HepG2 (cell line): ENCODE results near the gene FBLL1. TPM values are rescaled to one million over a fixed set of nuclear protein-coding genes. Genes with fewer than 3 reads are reported as not detected.

Source experiments
- BORCS8-MEF2B ChIP-seq: sonication (generic); formaldehyde crosslinking; IDR thresholded peaks from 2 replicates; pipeline ENCODE4 v1.8.0; 2022; ENCODE audit warnings: mild to moderate bottlenecking, missing genetic modification reagents
- GMEB1 ChIP-seq: sonication (generic); formaldehyde crosslinking; IDR thresholded peaks from 2 replicates; pipeline ENCODE4 v1.5.1; 2020; ENCODE audit warnings: missing genetic modification reagents, mild to moderate bottlenecking, borderline replicate concordance
- IKZF4 ChIP-seq: sonication (generic); formaldehyde crosslinking; IDR thresholded peaks from 2 replicates; pipeline ENCODE4 v1.5.1; 2020; ENCODE audit warnings: borderline replicate concordance, mild to moderate bottlenecking, low read depth, missing genetic modification reagents; ENCODE audit errors: not compliant biosample characterization
- KDM3A ChIP-seq: IDR thresholded peaks from 2 replicates; pipeline ENCODE4 v1.6.1; 2018; ENCODE audit warnings: low read depth, missing compliant biosample characterization
- MAFF ChIP-seq: IDR thresholded peaks from 2 replicates; pipeline ENCODE4 v1.6.1; 2011; ENCODE audit warnings: low read depth, low read length, improper control_type of control experiment
- MIER2 ChIP-seq: IDR thresholded peaks from 2 replicates; pipeline ENCODE4 v1.6.1; 2016; ENCODE audit warnings: missing biosample characterization, missing genetic modification reagents
- MTERF4 ChIP-seq: sonication (generic); formaldehyde crosslinking; IDR thresholded peaks from 2 replicates; pipeline ENCODE4 v1.8.0; 2023; ENCODE audit warnings: mild to moderate bottlenecking, missing genetic modification reagents
- NFRKB ChIP-seq: fragments of 450-650 bp; IDR thresholded peaks from 2 replicates; pipeline ENCODE4 v1.6.1; 2017
- PBX2 ChIP-seq: IDR thresholded peaks from 2 replicates; pipeline ENCODE4 v1.6.1; 2016; ENCODE audit warnings: control low read depth
- POLR2G ChIP-seq: fragments of 200-400 bp; formaldehyde crosslinking; IDR thresholded peaks from 2 replicates; pipeline ENCODE4 v1.6.1; 2018; ENCODE audit warnings: mild to moderate bottlenecking, low read depth, low read length, moderate library complexity
- SETDB1 ChIP-seq: sonication (generic); formaldehyde crosslinking; IDR thresholded peaks from 2 replicates; pipeline ENCODE4 v1.5.1; 2020; ENCODE audit warnings: missing genetic modification reagents, mild to moderate bottlenecking, borderline replicate concordance
- SRSF4 ChIP-seq: fragments of 200-400 bp; formaldehyde crosslinking; IDR thresholded peaks from one replicate; pipeline ENCODE4 v1.6.1; 2018; ENCODE audit warnings: mild to moderate bottlenecking, low read depth, low read length, moderate library complexity; ENCODE audit not compliant: poor library complexity, severe bottlenecking
- TFDP1 ChIP-seq: IDR thresholded peaks from 2 replicates; pipeline ENCODE4 v1.6.1; 2016; ENCODE audit warnings: missing compliant biosample characterization, missing genetic modification reagents, borderline replicate concordance
- TMF1 ChIP-seq: sonication (generic); formaldehyde crosslinking; IDR thresholded peaks from 2 replicates; pipeline ENCODE4 v1.8.1; 2022; ENCODE audit warnings: low read depth, missing genetic modification reagents
- U2AF1 ChIP-seq: fragments of 200-400 bp; formaldehyde crosslinking; optimal IDR thresholded peaks from 2 replicates; pipeline ENCODE3; 2017; ENCODE audit warnings: mild to moderate bottlenecking, low read depth, low read length
- ZBTB7B ChIP-seq: sonication (generic); formaldehyde crosslinking; IDR thresholded peaks from 2 replicates; pipeline ENCODE4 v1.4.0; 2020; ENCODE audit warnings: missing genetic modification reagents
- ZFX ChIP-seq: sonication (generic); formaldehyde crosslinking; IDR thresholded peaks from 2 replicates; pipeline ENCODE4 v1.4.0; 2020; ENCODE audit warnings: mild to moderate bottlenecking, low read depth, missing genetic modification reagents, moderate library complexity
- ZNF230 ChIP-seq: sonication (generic); formaldehyde crosslinking; IDR thresholded peaks from 2 replicates; pipeline ENCODE4 v1.4.0; 2020; ENCODE audit warnings: mild to moderate bottlenecking, missing genetic modification reagents
- ZNF275 ChIP-seq: sonication (generic); formaldehyde crosslinking; IDR thresholded peaks from 2 replicates; pipeline ENCODE4 v1.8.0; 2022; ENCODE audit warnings: missing genetic modification reagents, mild to moderate bottlenecking, inconsistent platforms, borderline replicate concordance
- ZNF343 ChIP-seq: sonication (generic); formaldehyde crosslinking; IDR thresholded peaks from 2 replicates; pipeline ENCODE4 v1.4.0; 2020; ENCODE audit warnings: mild to moderate bottlenecking, missing genetic modification reagents
- ZNF431 ChIP-seq: sonication (generic); formaldehyde crosslinking; IDR thresholded peaks from 2 replicates; pipeline ENCODE4 v1.9.0; 2022; ENCODE audit warnings: missing genetic modification reagents, low read depth, mild to moderate bottlenecking, borderline replicate concordance
- ZNF468 ChIP-seq: sonication (generic); formaldehyde crosslinking; IDR thresholded peaks from 2 replicates; pipeline ENCODE4 v1.8.0; 2022; ENCODE audit warnings: mild to moderate bottlenecking, moderate library complexity, missing genetic modification reagents
- ZNF530 ChIP-seq: sonication (generic); formaldehyde crosslinking; IDR thresholded peaks from 2 replicates; pipeline ENCODE4 v1.5.0; 2020; ENCODE audit warnings: low read depth, mild to moderate bottlenecking, missing genetic modification reagents
- ZNF75D ChIP-seq: sonication (generic); formaldehyde crosslinking; IDR thresholded peaks from 2 replicates; pipeline ENCODE4 v1.8.1; 2023; ENCODE audit warnings: missing genetic modification reagents, mild to moderate bottlenecking, borderline replicate concordance
- polyA plus RNA-seq, 8 experiments: library from polyadenylated mRNA; depleted of rRNA in 3 of 8; stranded (reverse) in 7 of 8; unstranded in 1 of 8; fragments of >200 nt; fragmentation: Illumina TruSeq in 4 of 8; extraction: Trizol in 4 of 8; gene quantifications; 2 replicates each; pipeline versions ENCODE4 v1.2.1 to v1.2.3, GENCODE V29; 2011 to 2016; ENCODE audit warnings: low read depth in 4 of 8, missing spikeins in 1 of 8, mixed read lengths in 1 of 8; ENCODE audit not compliant: insufficient read depth in 1 of 8
- total RNA-seq, 5 experiments: library from RNA; depleted of rRNA; stranded (reverse); fragments of >200 nt; fragmentation: Illumina TruSeq; extraction: Trizol; gene quantifications; 2 replicates each; pipeline ENCODE4 v1.2.3, GENCODE V29; 2016; ENCODE audit warnings: low read depth in 1 of 5

The FBLL1 gene
- total and polyA plus RNA-seq, 2 of the 13 experiments (the other 11 are each of a cell fraction or from before 2014, with no cell fraction given) = 0.17 to 0.18 TPM

- TF ChIP-seq POLR2G (peak; percentile 99), SETDB1 (no peak), BORCS8-MEF2B (CRISPR knock-in tag) (peak; percentile 83), GMEB1 (CRISPR knock-in tag) (peak; percentile 70; the same call in 1 of the 2 replicates), NFRKB (no peak), MIER2 (CRISPR knock-in tag) (peak; percentile 83), ZNF275 (no peak), ZNF468 (CRISPR knock-in tag) (no peak), PBX2 (CRISPR knock-in tag) (no peak), ZNF343 (no peak), IKZF4 (CRISPR knock-in tag) (peak; percentile 54), MTERF4 (CRISPR knock-in tag) (no peak; the same call in 1 of the 2 replicates), ZNF230 (CRISPR knock-in tag) (0 out of 2 replicates have a peak, but pooled peaks have one; percentile 46), KDM3A (CRISPR knock-in tag) (peak; percentile 93; the same call in 1 of the 2 replicates), ZFX (peak; percentile 75), ZNF530 (CRISPR knock-in tag) (no peak), SRSF4 (no peak), TFDP1 (CRISPR knock-in tag) (peak; percentile 43; the same call in 1 of the 2 replicates), MAFF (no peak), ZNF431 (CRISPR knock-in tag) (no peak), U2AF1 (no peak), ZBTB7B (CRISPR knock-in tag) (peak; percentile 69), ZNF75D (CRISPR knock-in tag) (no peak), TMF1 (CRISPR knock-in tag) (no peak)
Measured at GRCh38 chr5:168486136-168486879, 42.8 kb upstream of the FBLL1 start, which contains the start of gene RARS1 (continued).
